GM12891 (cell line): ENCODE measurements around the gene ATF3.

ENCODE experiments used
- POLR2A ChIP-seq: IDR thresholded peaks from 2 replicates; pipeline ENCODE4 v1.6.1; 2011; ENCODE audit warnings: low read depth, low read length, control low read depth
- POLR2AphosphoS5 ChIP-seq: IDR thresholded peaks from 2 replicates; pipeline ENCODE4 v1.6.1; 2011; ENCODE audit warnings: low read depth, low read length, control low read depth

DNA sequence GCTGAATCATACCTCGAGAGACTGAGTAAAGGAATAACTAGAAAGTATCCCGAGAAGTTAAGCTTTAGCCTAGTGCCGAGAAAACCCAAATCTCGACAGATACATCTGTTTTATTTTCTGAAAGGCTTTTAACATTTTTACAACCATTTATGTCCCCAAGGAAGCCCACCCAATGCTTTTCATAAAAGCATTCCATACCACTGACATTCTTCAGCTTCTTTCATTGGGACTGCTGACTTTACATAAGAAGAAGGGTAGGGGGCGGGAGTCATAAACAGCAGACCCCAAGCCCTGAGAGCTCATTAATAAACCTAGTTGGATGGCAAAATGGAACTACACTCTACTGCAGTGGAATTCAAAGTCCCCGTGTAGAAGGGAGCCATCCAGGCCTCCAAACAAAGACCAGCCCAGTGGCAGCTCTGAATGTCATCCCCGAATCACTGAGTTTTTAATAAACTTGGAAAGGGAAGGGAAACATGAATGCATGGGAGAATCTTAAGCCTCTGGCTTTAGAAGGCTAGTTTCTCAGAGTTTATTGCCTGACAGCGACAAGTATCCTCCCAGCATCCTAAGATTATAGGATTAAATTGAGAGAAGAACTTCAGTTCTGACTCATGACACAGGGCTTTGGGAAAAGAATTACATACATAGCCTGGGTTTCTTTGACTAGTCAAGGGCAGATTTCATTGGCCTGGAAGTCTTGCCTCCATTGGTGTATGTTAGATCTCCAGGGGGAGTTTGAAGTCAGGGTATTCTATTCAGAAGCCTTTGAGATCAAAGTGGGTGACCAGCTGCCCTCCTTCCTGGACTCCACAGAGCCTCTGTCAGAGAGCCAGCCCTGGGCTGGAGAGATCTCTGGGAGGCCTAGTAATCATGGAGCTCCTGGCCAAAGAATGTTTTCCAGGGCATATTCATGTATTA, 3.7 kb downstream of the ATF3 start:
- TF ChIP-seq POLR2A (0 out of 2 replicates have a peak, but pooled peaks have one; percentile 37), POLR2AphosphoS5 (no peak)
